GM06990 (cell line): ENCODE results near the gene ZNF804A.
"Not testable (repeated sequence)": the region's sequence is repeated elsewhere in the genome, so short reads cannot be mapped to it uniquely, and the experiment has no call there.

Source experiments
- DNase-seq: peaks from one replicate; pipeline ENCODE4 v3.0.0-alpha.2; 2011; ENCODE audit not compliant: insufficient read length; ENCODE audit errors: extremely low read depth
- H3K27me3 ChIP-seq: replicated peaks from 2 replicates; pipeline ENCODE4 v1.6.0; 2011; ENCODE audit warnings: low read length; ENCODE audit not compliant: control insufficient read depth, insufficient read depth
- H3K36me3 ChIP-seq: 2 replicates; pipeline ENCODE4 v1.5.1; 2011; ENCODE audit warnings: low read length; ENCODE audit not compliant: control insufficient read depth, insufficient read depth
- H3K4me3 ChIP-seq: replicated peaks from 2 replicates; pipeline ENCODE4 v1.5.1; 2011; ENCODE audit warnings: low read depth, mild to moderate bottlenecking, control low read depth, low read length
- TF ChIP-seq, protein P1 (sequence below): IDR thresholded peaks from 2 replicates; pipeline ENCODE4 v1.5.1; 2011; ENCODE audit warnings: low read length, control low read depth, mild to moderate bottlenecking, inconsistent platforms; ENCODE audit not compliant: insufficient read depth, poor library complexity, severe bottlenecking

Gene ZNF804A

GRCh38 chr2:184859187-184859586 lies 260.9 kb downstream of the ZNF804A start:
- Histone ChIP-seq H3K27me3 (no peaks in the 10 kb centered on the region), H3K4me3 (no peak overlapping the region), H3K36me3 (no peaks in the 10 kb centered on the region)
- TF ChIP-seq, protein P1, sequence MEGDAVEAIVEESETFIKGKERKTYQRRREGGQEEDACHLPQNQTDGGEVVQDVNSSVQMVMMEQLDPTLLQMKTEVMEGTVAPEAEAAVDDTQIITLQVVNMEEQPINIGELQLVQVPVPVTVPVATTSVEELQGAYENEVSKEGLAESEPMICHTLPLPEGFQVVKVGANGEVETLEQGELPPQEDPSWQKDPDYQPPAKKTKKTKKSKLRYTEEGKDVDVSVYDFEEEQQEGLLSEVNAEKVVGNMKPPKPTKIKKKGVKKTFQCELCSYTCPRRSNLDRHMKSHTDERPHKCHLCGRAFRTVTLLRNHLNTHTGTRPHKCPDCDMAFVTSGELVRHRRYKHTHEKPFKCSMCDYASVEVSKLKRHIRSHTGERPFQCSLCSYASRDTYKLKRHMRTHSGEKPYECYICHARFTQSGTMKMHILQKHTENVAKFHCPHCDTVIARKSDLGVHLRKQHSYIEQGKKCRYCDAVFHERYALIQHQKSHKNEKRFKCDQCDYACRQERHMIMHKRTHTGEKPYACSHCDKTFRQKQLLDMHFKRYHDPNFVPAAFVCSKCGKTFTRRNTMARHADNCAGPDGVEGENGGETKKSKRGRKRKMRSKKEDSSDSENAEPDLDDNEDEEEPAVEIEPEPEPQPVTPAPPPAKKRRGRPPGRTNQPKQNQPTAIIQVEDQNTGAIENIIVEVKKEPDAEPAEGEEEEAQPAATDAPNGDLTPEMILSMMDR: no peak
- no peak for DNase-seq

DNA sequence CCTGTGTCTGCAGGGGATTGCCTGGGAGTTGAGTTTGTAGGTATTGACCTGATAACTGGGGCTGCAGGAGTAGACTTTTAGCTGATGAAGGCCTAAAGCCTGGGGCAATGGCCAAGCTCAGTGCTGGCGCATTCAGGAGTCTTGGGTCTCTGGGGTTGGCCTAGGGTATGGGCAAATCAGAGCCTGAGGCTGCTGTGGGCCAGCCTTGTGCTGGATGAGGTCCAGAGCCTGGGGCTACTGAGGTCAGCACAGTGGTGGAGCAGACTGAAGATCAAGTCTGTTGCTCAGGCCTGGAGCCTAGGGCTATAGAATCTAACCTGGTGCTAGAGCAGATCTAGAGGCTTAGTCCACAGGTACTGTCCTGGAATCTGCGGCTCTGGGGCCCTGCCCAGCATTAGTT lies 262.4 kb downstream of the ZNF804A start:
- DNase-seq: no peak
- no peaks in the 10 kb centered on the region for H3K36me3 ChIP-seq
- no peaks in the 10 kb centered on the region for H3K27me3 ChIP-seq
- H3K4me3 ChIP-seq: no peak overlapping the region
- TF ChIP-seq, protein P1: no peak

GRCh38 chr2:184875212-184875611 lies 276.9 kb downstream of the ZNF804A start:
- TF ChIP-seq, protein P1: no peak
- no peaks in the 10 kb centered on the region for H3K27me3 ChIP-seq
- no peak overlapping the region for H3K4me3 ChIP-seq
- DNase-seq: no peak
- H3K36me3 ChIP-seq: no peaks in the 10 kb centered on the region

- no peaks in the 10 kb centered on the region for H3K36me3 ChIP-seq
- TF ChIP-seq, protein P1: no peak
- no peak for DNase-seq
- no peak overlapping the region for H3K4me3 ChIP-seq
- no peaks in the 10 kb centered on the region for H3K27me3 ChIP-seq
These were observed 277.6 kb downstream of the ZNF804A start for GRCh38 chr2:184875911-184876310.

DNA sequence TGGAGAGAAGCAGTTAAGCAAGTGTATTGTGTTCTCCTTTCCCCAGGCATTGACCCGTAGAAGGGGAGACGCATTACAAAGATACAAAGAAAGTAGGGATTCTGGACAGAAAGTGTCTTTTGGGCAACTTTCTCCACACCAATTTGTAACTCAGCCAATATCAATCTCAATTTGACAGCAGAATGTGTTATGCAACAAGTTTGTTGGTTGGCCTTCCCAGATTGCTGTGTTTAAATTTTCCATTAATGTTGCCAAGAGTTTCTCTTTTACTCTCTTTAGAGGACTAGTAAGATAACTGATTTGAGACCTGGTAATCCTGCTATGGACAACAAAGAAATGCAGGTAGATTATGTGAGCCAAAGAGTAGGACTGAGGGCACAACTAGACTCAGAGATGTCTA lies 279.6 kb downstream of the ZNF804A start:
- H3K4me3 ChIP-seq: no peak overlapping the region
- no peaks in the 10 kb centered on the region for H3K36me3 ChIP-seq
- no peaks in the 10 kb centered on the region for H3K27me3 ChIP-seq
- no peak for DNase-seq
- TF ChIP-seq, protein P1: no peak

DNA sequence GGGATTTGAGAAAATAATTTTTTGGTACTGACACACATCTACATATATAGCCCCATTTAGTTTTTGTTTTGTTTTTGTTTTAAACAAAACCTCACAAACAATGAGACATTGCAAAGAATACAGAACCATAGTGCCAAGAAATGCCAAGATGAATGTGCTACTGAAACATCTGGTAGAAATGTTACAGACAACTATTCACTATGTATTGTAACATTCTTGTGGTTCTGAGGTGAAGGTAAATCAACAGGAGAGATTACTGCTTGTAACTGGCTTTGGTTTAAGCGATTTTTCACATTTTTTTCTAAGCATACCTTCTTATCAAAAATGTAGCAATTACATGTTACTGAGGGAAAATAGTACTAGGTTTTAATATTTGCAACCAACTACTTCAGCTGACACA lies 281.3 kb downstream of the ZNF804A start:
- no peak for DNase-seq
- H3K4me3 ChIP-seq: no peak overlapping the region
- TF ChIP-seq, protein P1: no peak
- H3K36me3 ChIP-seq: no peaks in the 10 kb centered on the region
- no peaks in the 10 kb centered on the region for H3K27me3 ChIP-seq

DNA sequence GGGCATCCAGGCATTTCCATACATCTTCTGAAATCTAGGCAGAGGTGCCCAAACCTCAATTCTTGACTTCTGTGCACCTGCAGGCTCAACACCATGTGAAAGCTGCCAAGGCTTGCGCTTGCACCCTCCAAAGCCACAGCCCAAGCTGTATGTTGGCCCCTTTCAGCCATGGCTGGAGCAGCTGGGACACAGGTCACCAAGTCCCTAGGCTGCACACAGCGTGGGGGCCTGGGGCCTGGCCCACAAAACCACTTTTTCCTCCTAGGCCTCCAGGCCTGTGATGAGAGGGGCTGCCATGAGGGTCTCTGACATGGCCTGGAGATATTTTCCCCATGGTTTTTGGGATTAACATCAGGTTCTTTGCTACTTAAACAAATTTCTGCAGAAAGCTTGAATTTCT lies 288.3 kb downstream of the ZNF804A start:
- not testable (repeated sequence) for H3K27me3 ChIP-seq, DNase-seq, H3K36me3 ChIP-seq, H3K4me3 ChIP-seq
